ENCODE results near the gene TFG. TPM values are rescaled to one million over a fixed set of nuclear protein-coding genes. Genes with fewer than 3 reads are reported as not detected.
A peak's percentile ranks its signal among the peaks of the same experiment; 100 is the strongest.

The TFG gene
- total and polyA plus RNA-seq, 10 of the 15 experiments (the other 5 are each of a cell fraction or from before 2014, with no cell fraction given), result 29.3 to 126 (median 57.6) TPM

DNA sequence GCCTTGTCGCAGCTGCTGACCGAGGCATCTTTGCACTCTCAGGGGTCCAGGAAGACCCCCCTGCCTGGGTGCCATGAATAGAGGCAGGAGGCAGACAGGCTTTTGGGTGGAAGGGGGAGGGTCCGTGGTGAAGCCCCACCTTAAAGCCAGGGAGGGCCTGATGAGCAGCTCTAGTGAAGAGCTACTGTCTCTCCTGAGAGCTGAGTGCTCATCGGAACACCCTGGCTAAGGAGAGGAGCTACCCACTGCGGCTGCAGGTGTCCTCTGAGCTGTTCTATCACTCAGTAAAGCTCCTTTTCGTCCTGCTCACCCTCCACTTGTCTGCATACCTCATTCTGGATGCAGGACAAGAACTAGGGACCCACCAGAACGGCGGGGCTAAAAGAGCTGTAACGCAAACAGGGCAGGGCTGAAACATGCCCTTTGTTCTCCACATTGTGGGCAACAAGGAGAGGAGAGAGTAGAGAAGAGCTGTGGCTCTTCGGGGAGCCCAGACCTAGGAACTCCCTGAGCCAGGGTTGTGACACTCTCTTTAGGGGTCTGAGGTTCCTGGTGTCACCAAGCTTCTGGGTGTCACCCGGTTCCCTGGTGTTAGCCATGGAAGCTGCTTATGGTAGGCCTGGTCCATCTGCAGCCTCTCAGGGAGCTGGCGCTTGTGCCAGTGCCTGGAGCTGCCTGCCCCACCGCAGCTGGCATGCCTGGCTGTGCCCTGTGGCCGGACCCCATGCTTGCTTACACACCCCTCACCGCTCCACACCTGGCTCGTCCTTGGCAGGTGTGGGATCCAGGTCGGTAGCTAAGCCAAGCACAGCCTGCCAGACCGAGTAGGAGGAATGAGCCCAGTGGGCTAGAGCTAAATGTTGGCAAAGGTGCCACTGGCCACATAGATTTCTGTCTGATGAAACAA is 26.2 kb upstream of the TFG start:
- TF ChIP-seq ATF7 (IDR thresholded peaks at IDR 0.05; ENCODE audit: low read depth), result no peak; the same call in 1 of the 2 replicates
- TF ChIP-seq, protein P1, sequence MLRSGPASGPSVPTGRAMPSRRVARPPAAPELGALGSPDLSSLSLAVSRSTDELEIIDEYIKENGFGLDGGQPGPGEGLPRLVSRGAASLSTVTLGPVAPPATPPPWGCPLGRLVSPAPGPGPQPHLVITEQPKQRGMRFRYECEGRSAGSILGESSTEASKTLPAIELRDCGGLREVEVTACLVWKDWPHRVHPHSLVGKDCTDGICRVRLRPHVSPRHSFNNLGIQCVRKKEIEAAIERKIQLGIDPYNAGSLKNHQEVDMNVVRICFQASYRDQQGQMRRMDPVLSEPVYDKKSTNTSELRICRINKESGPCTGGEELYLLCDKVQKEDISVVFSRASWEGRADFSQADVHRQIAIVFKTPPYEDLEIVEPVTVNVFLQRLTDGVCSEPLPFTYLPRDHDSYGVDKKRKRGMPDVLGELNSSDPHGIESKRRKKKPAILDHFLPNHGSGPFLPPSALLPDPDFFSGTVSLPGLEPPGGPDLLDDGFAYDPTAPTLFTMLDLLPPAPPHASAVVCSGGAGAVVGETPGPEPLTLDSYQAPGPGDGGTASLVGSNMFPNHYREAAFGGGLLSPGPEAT (IDR thresholded peaks at IDR 0.05; ENCODE audit: low read depth), result no peak
- no peak for TF ChIP-seq POLR2A (IDR thresholded peaks at IDR 0.05; ENCODE audit: low read depth, low read length)
- no peak for TF ChIP-seq KDM1A (IDR thresholded peaks at IDR 0.05; ENCODE audit: borderline replicate concordance)
- TF ChIP-seq ZSCAN29 (IDR thresholded peaks at IDR 0.05), result no peak
- TF ChIP-seq, protein P2, sequence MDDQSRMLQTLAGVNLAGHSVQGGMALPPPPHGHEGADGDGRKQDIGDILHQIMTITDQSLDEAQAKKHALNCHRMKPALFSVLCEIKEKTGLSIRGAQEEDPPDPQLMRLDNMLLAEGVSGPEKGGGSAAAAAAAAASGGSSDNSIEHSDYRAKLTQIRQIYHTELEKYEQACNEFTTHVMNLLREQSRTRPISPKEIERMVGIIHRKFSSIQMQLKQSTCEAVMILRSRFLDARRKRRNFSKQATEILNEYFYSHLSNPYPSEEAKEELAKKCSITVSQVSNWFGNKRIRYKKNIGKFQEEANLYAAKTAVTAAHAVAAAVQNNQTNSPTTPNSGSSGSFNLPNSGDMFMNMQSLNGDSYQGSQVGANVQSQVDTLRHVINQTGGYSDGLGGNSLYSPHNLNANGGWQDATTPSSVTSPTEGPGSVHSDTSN (IDR thresholded peaks at IDR 0.05; ENCODE audit: insufficient replicate concordance, low read depth, low read length), result no peak
- no peak for TF ChIP-seq EGR1 (IDR thresholded peaks at IDR 0.05; ENCODE audit: borderline replicate concordance in 1 of 2, low read depth in 2 of 2, low read length in 2 of 2)
- no peak for TF ChIP-seq ZNF384 (IDR thresholded peaks at IDR 0.05; ENCODE audit: borderline replicate concordance, low read depth, low read length)
- TF ChIP-seq ZNF217 (IDR thresholded peaks at IDR 0.05), result no peak
- H3K79me2 ChIP-seq (ENCODE audit: control insufficient read depth, insufficient read depth, low read length), result no peaks in the 10 kb centered on the region
- FAIRE-seq (no peak), ATAC-seq (peak; percentile 56), DNase-seq (ENCODE audit: low read depth, low spot score) (no peak)
- H3K36me3 ChIP-seq (ENCODE audit: control insufficient read depth in 2 of 2, insufficient read depth in 2 of 2, low read length in 1 of 2), result no peaks in the 10 kb centered on the region
- no peaks in the 10 kb centered on the region for H3K27me3 ChIP-seq (replicated peaks in 1 of 2; ENCODE audit: control insufficient read depth in 2 of 2, insufficient read depth in 2 of 2, low read length in 1 of 2)
- intact Hi-C loops (cut with micrococcal nuclease; ENCODE audit: unreplicated experiment), result no loop called here
- in situ Hi-C loops (cut with MboI), result no loop called here
- H3K4me2 ChIP-seq (ENCODE audit: control insufficient read depth, insufficient read depth), result peak overlapping the region; percentile 25; the same call in 1 of the 2 replicates
- WGBS (ENCODE audit: insufficient coverage, insufficient replicate concordance, low lambda C conversion rate, missing lambda C conversion rate), result 55% methylated on average over 18 of the region's 18 CpGs
- no peaks in the 10 kb centered on the region for H3K4me1 ChIP-seq (ENCODE audit: control insufficient read depth, insufficient read depth, low read length)
- H3K27ac ChIP-seq (ENCODE audit: control insufficient read depth, insufficient read depth), result no peak overlapping the region
- ChIA-PET CTCF (interaction anchor here (0.9 to 1.2 kb wide), 3 partner anchors 9 to 36 kb away, joined by 4 read pairs; no protein-coding TSS in a partner anchor), SMC1A (ENCODE audit: uncharacterized antibody, unreplicated experiment) (no interaction called here), RAD21 (ENCODE audit: unreplicated experiment) (interaction anchor here (1.8 kb wide), 1 partner anchor 28 kb away, joined by 4 read pairs; no protein-coding TSS in a partner anchor), POLR2A (interaction anchor here (0.8 kb wide), 1 partner anchor 27 kb away, joined by 3 read pairs; no protein-coding TSS in a partner anchor)
- no peak overlapping the region for H3K9ac ChIP-seq (ENCODE audit: control insufficient read depth, insufficient read depth, low read length)
- no peak overlapping the region for H3K4me3 ChIP-seq
- no peaks in the 10 kb centered on the region; the same call in 1 of the 2 replicates for H4K20me1 ChIP-seq (ENCODE audit: control insufficient read depth, insufficient read depth)
- H3K9me3 ChIP-seq (replicated peaks; ENCODE audit: control insufficient read depth, insufficient read depth, low read length), result no peaks in the 10 kb centered on the region; the same call in 2 of the 3 replicates
- no TSS peak for BruUV-seq (replicated peaks)
- H2AFZ ChIP-seq (ENCODE audit: control insufficient read depth, low read depth, low read length), result peak overlapping the region; percentile 37
